Lower leg skin (tissue), 4 donors: ENCODE measurements around the gene RPS6KB2. TPM values are rescaled to one million over a fixed set of nuclear protein-coding genes. Genes with fewer than 3 reads are reported as not detected.
"Not testable (repeated sequence)": the region's sequence is repeated elsewhere in the genome, so short reads cannot be mapped to it uniquely, and the experiment has no call there.

Source experiments
- DNase-seq, 2 donors: peaks; one replicate each; pipeline ENCODE4 v3.0.0-alpha.2; 2019; ENCODE audit warnings: low spot score in 2 of 2
- H3K4me3 ChIP-seq: fragments of 200-600 bp; sonication (generic); 2 replicates; pipeline ENCODE4 v1.5.1; 2017; ENCODE audit warnings: mild to moderate bottlenecking, low read depth; ENCODE audit not compliant: poor library complexity, severe bottlenecking
- CTCF ChIP-seq, 3 donors: fragments of 450-650 bp; IDR thresholded peaks; one replicate each; pipeline ENCODE4 v1.5.1; 2016; ENCODE audit warnings: antibody characterized with exemption in 3 of 3, mild to moderate bottlenecking in 3 of 3, moderate library complexity in 2 of 3
- POLR2A ChIP-seq, 2 donors: fragments of 450-650 bp; IDR thresholded peaks; one replicate each; pipeline ENCODE4 v1.6.1; 2016 to 2017; ENCODE audit warnings: antibody characterized with exemption in 2 of 2, mild to moderate bottlenecking in 1 of 2, moderate library complexity in 1 of 2
- WGBS, 2 donors: methylation state at CpG; one replicate each; pipeline ENCODE4 v1.1.5; 2018; 5-methylcytosine and 5-hydroxymethylcytosine counted together
- intact Hi-C: fragments of 100-400 bp; cut with DNase I; formaldehyde crosslinking; loops from one replicate; pipeline ENCODE4 v1.15.0; 2023; ENCODE audit warnings: low total_unique reads
- total RNA-seq, 4 donors: library from RNA; depleted of rRNA; stranded (reverse); fragments of >200 nt; gene quantifications; one replicate each; pipeline ENCODE4 v1.1.0, GENCODE V29; 2016

The RPS6KB2 gene
- total RNA-seq, 4 donors from 2014 or later = 154 to 264 (median 203) TPM

- peak; percentile 84 to 97 for DNase-seq
- TF ChIP-seq POLR2A (IDR thresholded peaks at IDR 0.05) (no peak), CTCF (IDR thresholded peaks at IDR 0.05) (no peak)
- peak overlapping the region; percentile 8 for H3K4me3 ChIP-seq
- intact Hi-C loops = no loop called here
- 22 to 24% methylated on average over 21 to 50 of the region's 56 CpGs for WGBS, 2 donors
These were observed 36.3 kb downstream of the RPS6KB2 start for GRCh38 chr11:67464411-67465188.

DNA sequence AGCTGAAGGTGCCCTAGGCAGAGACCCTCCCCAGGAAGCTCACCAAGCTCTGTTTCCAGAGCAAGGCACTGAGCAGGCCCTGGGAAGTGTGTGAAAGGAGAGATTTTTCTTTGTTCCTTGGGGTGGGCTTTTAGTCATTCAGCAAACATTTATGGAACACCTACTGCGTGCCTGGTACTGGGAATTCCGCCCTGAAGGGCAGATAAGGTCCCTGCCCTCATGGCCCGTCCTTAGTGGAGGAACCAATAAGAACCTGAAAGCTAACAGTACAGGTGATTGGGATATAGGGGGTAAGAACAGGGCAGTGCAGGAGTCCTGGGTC lies 36.9 kb downstream of the RPS6KB2 start:
- intact Hi-C loops = no loop called here
- TF ChIP-seq POLR2A (IDR thresholded peaks at IDR 0.05) = no peak
- no peak for TF ChIP-seq CTCF (IDR thresholded peaks at IDR 0.05)
- DNase-seq = no peak
- WGBS, 2 donors = 41 to 43% methylated on average over 3 of the region's 3 CpGs
- H3K4me3 ChIP-seq = no peak overlapping the region

DNA sequence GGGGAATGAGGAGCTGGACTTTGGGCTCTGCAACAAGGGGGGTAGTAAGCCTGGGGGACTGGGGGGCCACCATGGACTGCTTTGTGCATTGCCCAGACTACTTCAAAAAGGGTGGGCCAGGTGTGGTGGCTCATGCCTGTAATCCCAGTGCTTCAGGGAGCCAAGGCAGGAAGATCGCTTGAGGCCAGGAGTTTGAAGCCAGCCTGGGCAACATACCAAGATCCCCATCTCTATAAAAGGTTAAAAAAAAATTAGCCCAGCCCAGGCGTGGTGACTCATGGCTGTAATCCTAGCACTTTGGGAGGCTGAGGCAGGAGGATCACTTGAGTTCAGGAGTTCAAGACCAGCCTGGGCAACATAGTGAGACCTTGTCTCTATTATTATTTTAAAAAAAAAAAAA lies 37.2 kb downstream of the RPS6KB2 start:
- intact Hi-C loops = not testable (repeated sequence)

DNA sequence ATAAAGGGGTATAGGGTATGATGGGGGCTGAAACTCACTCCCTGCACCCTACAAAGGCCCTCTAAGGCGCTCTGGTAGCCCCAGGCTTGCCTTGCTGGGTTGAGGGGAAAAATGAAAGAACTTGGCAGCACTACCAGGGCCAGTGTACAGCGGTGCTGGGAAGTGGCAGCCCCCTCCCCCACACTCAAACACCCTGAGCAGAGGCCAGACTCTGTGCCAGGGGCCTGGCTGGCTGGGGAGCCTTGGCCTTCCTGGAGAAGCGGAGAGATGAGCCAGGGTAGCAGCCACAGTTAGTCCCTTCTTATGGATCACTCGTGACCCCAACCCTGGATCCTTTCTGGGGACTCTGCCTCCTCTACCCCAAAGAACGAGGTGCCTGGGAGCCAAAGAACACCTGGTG lies 38.1 kb downstream of the RPS6KB2 start:
- no peak for TF ChIP-seq CTCF (IDR thresholded peaks at IDR 0.05)
- TF ChIP-seq POLR2A (IDR thresholded peaks at IDR 0.05) = no peak
- H3K4me3 ChIP-seq = no peak overlapping the region
- DNase-seq = no peak
- intact Hi-C loops = no loop called here
- WGBS, 2 donors = 76 to 79% methylated on average over 4 to 5 of the region's 5 CpGs

More for the DNA sequence above, 37.2 kb downstream of the RPS6KB2 start:
- DNase-seq, H3K4me3 ChIP-seq: not testable (repeated sequence)
- WGBS, 2 donors = 38 to 40% methylated on average over 2 of the region's 2 CpGs

DNA sequence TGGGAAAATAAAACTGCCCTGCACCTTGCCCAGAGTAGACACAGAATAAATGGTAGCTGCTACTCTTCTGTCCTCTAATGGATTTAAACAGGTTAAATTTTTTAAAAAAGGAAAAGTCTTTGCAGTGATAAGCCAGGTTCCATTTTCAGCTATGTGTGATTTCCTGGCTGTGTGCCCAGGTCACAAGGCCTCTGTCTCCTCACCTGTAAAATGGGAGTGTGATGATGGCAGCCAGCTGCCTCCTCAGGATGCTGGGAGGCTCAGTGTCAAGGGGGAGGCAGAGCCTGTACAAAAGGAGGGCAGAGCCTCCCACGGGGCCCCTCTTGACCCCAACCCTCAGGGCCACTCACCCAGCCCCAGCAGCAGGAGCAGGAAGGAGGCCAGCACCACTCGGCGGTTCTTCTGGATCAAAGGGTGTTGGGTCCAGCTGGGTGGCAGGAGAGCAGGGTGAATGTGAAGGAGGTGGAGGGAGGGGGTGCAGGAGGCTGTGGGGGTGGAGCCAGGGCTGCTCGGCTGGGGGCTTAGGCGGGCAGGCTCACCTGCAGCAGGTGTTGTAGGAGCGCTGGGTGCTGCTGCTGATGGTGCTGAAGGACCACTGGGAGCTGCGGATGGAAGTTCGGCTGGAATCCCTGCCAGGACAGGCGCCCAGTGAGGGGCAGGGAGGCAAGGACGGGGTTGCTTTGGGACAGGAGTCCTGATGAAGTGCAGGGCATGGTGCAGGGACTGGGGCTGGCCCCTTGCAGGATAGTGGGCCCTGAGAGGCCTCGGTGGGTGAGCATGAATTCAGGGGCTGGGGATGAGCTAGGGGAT lies 38.9 kb downstream of the RPS6KB2 start:
- intact Hi-C loops = no loop called here
- H3K4me3 ChIP-seq = no peak overlapping the region
- WGBS, 2 donors = 49 to 68% methylated on average over 11 of the region's 11 CpGs
- DNase-seq = no peak
- TF ChIP-seq POLR2A (IDR thresholded peaks at IDR 0.05) (no peak), CTCF (IDR thresholded peaks at IDR 0.05) (no peak)

- intact Hi-C loops = no loop called here
- WGBS, 2 donors = 8 to 17% methylated on average over 5 of the region's 5 CpGs
- TF ChIP-seq CTCF (IDR thresholded peaks at IDR 0.05) = no peak
- TF ChIP-seq POLR2A (IDR thresholded peaks at IDR 0.05) = no peak
These were observed 39.8 kb downstream of the RPS6KB2 start for GRCh38 chr11:67468056-67468455.

More at GRCh38 chr11:67468056-67468455, 39.8 kb downstream of the RPS6KB2 start:
- DNase-seq = peak; percentile 86 to 95
- H3K4me3 ChIP-seq = peak overlapping the region; percentile 76
